OCI-LY3 (cell line): Measurements from ENCODE around the gene CLDN1.

ENCODE experiments used
- H2AFZ ChIP-seq: fragments of 200-600, 300-600 bp; shearing (Covaris generic); 2 replicates; pipeline ENCODE4 v1.6.0; 2014; ENCODE audit warnings: antibody characterized with exemption, low read depth, low read length
- H3K27ac ChIP-seq: fragments of 200-600, 300-600 bp; sonication (generic); 2 replicates; pipeline ENCODE4 v1.5.1; 2014; ENCODE audit warnings: mild to moderate bottlenecking, low read length, moderate library complexity, mixed read lengths
- H3K27me3 ChIP-seq: fragments of 200-600, 300-600 bp; sonication (generic); 2 replicates; pipeline ENCODE4 v1.6.1; 2014; ENCODE audit warnings: low read depth, low read length, mixed read lengths
- H3K36me3 ChIP-seq: fragments of 200-600, 300-600 bp; sonication (generic); replicated peaks from 2 replicates; pipeline ENCODE3; 2014; ENCODE audit warnings: low read depth, low read length, mixed read lengths
- H3K4me1 ChIP-seq: fragments of 300-600, 200-600 bp; sonication (generic); 2 replicates; pipeline ENCODE4 v1.6.1; 2014; ENCODE audit warnings: low read length, mixed read lengths
- H3K4me2 ChIP-seq: fragments of 200-600, 300-600 bp; sonication (generic); 2 replicates; pipeline ENCODE4 v1.6.1; 2014; ENCODE audit warnings: low read length, mixed read lengths
- H3K4me3 ChIP-seq: fragments of 300-600, 200-600 bp; sonication (generic); 2 replicates; pipeline ENCODE4 v1.5.1; 2014; ENCODE audit warnings: antibody characterized with exemption, mild to moderate bottlenecking, low read length, moderate library complexity
- H3K79me2 ChIP-seq: fragments of 300-600, 200-600 bp; shearing (Covaris generic); 2 replicates; pipeline ENCODE4 v1.6.1; 2014; ENCODE audit warnings: mild to moderate bottlenecking, low read length, mixed read lengths
- H3K9ac ChIP-seq: fragments of 300-600, 200-600 bp; shearing (Covaris generic); 2 replicates; pipeline ENCODE4 v1.6.0; 2014; ENCODE audit warnings: mild to moderate bottlenecking, low read length, moderate library complexity
- H3K9me3 ChIP-seq: fragments of 200-600, 300-600 bp; shearing (Covaris generic); 2 replicates; pipeline ENCODE4 v1.6.1; 2014; ENCODE audit warnings: low read length, mixed read lengths; ENCODE audit not compliant: insufficient read depth
- H4K20me1 ChIP-seq: fragments of 200-600, 300-600 bp; sonication (generic); 2 replicates; pipeline ENCODE4 v1.6.1; 2016; ENCODE audit warnings: low read length, mixed read lengths; ENCODE audit not compliant: insufficient read depth
- CTCF ChIP-seq: fragments of 200-600, 300-600 bp; sonication (generic); IDR thresholded peaks from 2 replicates; pipeline ENCODE4 v1.5.1; 2014; ENCODE audit warnings: antibody characterized with exemption, low read length, low read depth
- EZH2phosphoT487 ChIP-seq: fragments of 200-600 bp; shearing (Covaris generic); IDR thresholded peaks from 2 replicates; pipeline ENCODE4 v1.6.1; 2018; ENCODE audit warnings: antibody characterized with exemption, mixed run types, low read depth

The CLDN1 gene

GRCh38 chr3:190360228-190360627 is 38.0 kb upstream of the CLDN1 start:
- TF ChIP-seq CTCF (no peak), EZH2phosphoT487 (no peak)
- H3K27ac ChIP-seq, result no peak overlapping the region
- no peaks in the 10 kb centered on the region for H3K9me3 ChIP-seq
- H3K79me2 ChIP-seq, result no peaks in the 10 kb centered on the region
- H3K4me3 ChIP-seq, result no peak overlapping the region
- H4K20me1 ChIP-seq, result no peaks in the 10 kb centered on the region
- no peak overlapping the region for H3K9ac ChIP-seq
- H3K4me1 ChIP-seq, result peaks cover 7% of the 10 kb centered on the region; the same call in 1 of the 2 replicates
- no peaks in the 10 kb centered on the region for H3K36me3 ChIP-seq
- H3K4me2 ChIP-seq, result no peak overlapping the region
- no peaks in the 10 kb centered on the region for H3K27me3 ChIP-seq
- no peak overlapping the region for H2AFZ ChIP-seq

GRCh38 chr3:190359813-190360212 is 37.6 kb upstream of the CLDN1 start:
- Histone ChIP-seq H3K36me3 (no peaks in the 10 kb centered on the region), H3K4me3 (no peak overlapping the region), H3K27ac (no peak overlapping the region), H3K27me3 (no peaks in the 10 kb centered on the region), H4K20me1 (no peaks in the 10 kb centered on the region), H3K4me2 (no peak overlapping the region), H2AFZ (no peak overlapping the region), H3K9ac (no peak overlapping the region), H3K9me3 (no peaks in the 10 kb centered on the region), H3K4me1 (peaks cover 7% of the 10 kb centered on the region; the same call in 1 of the 2 replicates), H3K79me2 (no peaks in the 10 kb centered on the region)
- TF ChIP-seq EZH2phosphoT487, result no peak
- no peak for TF ChIP-seq CTCF

GRCh38 chr3:190357468-190357867 is 35.2 kb upstream of the CLDN1 start:
- TF ChIP-seq CTCF (no peak), EZH2phosphoT487 (no peak)

DNA sequence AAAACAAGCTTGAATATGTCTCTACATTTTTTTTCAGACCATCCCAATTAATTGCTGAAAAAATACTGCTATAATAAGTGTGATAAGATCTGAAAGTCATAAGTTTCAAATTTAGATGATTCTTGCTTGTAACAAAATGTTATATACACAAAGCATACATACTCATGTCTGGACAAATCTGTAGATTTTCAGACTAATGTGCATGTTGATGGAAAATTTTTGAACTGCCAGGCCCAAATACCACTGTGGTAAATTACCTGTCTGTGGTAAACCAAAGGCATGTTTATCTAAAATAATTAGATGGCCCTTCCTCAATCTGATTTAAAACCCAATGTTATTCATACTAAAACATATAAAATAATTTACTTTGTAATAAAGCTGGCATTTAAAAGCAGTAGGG is 34.0 kb upstream of the CLDN1 start:
- Histone ChIP-seq H3K4me3 (no peak overlapping the region), H3K9ac (no peak overlapping the region), H3K9me3 (no peaks in the 10 kb centered on the region), H3K27ac (no peak overlapping the region), H3K4me2 (no peak overlapping the region), H3K4me1 (peaks cover 7% of the 10 kb centered on the region; the same call in 1 of the 2 replicates), H3K27me3 (no peaks in the 10 kb centered on the region), H4K20me1 (no peaks in the 10 kb centered on the region), H3K79me2 (no peaks in the 10 kb centered on the region), H3K36me3 (no peaks in the 10 kb centered on the region), H2AFZ (no peak overlapping the region)
- no peak for TF ChIP-seq CTCF
- no peak for TF ChIP-seq EZH2phosphoT487

More at GRCh38 chr3:190357468-190357867, 35.2 kb upstream of the CLDN1 start:
- Histone ChIP-seq H3K27me3 (no peaks in the 10 kb centered on the region), H3K4me1 (peaks cover 7% of the 10 kb centered on the region; the same call in 1 of the 2 replicates), H4K20me1 (no peaks in the 10 kb centered on the region), H2AFZ (no peak overlapping the region; the same call in 1 of the 2 replicates), H3K4me2 (no peak overlapping the region), H3K36me3 (no peaks in the 10 kb centered on the region), H3K79me2 (no peaks in the 10 kb centered on the region), H3K4me3 (no peak overlapping the region), H3K9ac (no peak overlapping the region), H3K9me3 (no peaks in the 10 kb centered on the region), H3K27ac (no peak overlapping the region)
